ENCODE data around the gene RYR2. TPM values are rescaled to one million over a fixed set of nuclear protein-coding genes. Genes with fewer than 3 reads are reported as not detected.

The RYR2 gene
- total RNA-seq, 4 donors from 2014 or later, result 0.20 to 0.60 (median 0.32) TPM

DNA sequence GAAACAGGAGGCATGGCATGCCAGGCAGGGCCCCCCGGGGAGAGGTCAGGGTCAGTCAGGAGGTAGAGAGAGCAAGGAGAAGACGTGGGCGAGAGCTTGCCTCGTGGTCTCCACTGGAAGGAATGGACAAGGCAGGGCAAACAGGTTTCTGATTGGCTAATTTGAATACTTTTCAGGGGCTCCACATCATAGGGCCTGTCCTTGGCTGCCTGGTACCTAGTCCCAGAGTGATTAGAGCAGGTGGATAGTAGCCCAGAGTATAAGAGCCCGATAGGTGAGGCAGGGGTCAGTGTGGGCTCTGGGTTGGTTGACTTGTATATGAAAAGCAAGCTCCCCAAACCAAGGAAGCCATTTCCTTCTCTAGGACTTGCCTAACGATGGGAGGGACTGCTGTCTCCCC lies 670.1 kb downstream of the RYR2 start:
- H3K4me3 ChIP-seq, result no peak overlapping the region
- H3K27ac ChIP-seq, result no peak overlapping the region
- no peaks in the 10 kb centered on the region for H3K9me3 ChIP-seq
- TF ChIP-seq CTCF (IDR thresholded peaks at IDR 0.05) (no peak), EP300 (IDR thresholded peaks at IDR 0.05) (no peak), POLR2A (IDR thresholded peaks at IDR 0.05) (no peak)
- H3K4me1 ChIP-seq, result no peaks in the 10 kb centered on the region
- WGBS, 2 donors, result 54 to 75% methylated on average over 6 of the region's 6 CpGs
- no peaks in the 10 kb centered on the region for H3K27me3 ChIP-seq
- H3K36me3 ChIP-seq, result no peaks in the 10 kb centered on the region
- DNase-seq (ENCODE audit: low spot score in 2 of 2), result no peak

DNA sequence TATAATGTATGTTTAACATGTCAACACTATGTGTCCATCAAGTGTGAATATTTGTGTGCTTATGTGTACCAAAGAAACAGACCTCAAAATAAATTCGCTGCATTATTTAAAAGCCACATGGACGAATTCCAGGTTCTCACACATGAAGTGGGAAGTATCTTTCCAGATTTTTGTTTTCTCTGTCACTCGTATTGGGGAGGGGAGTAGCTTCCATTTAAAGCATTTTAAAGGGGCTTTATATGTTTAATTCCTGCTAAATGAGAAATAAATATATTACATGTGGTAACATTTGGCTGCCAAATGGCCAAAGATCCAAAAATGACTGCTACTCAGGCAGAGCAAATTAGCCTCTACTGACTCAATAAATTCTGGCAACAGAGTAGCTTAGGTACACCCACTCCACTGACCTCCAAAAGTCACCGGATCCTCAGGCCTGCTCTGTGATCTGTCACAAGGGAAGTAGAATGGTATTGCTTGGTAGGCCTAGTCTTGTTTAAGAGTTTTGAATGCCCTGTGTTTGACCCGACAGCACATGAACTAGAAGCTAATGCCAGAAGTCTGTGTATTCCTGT lies 670.7 kb downstream of the RYR2 start:
- no peak for TF ChIP-seq CTCF (IDR thresholded peaks at IDR 0.05)
- TF ChIP-seq EP300 (IDR thresholded peaks at IDR 0.05), result no peak
- TF ChIP-seq POLR2A (IDR thresholded peaks at IDR 0.05), result no peak
- Histone ChIP-seq H3K9me3 (no peaks in the 10 kb centered on the region), H3K27ac (no peak overlapping the region), H3K27me3 (no peaks in the 10 kb centered on the region), H3K4me3 (no peak overlapping the region), H3K4me1 (no peaks in the 10 kb centered on the region), H3K36me3 (no peaks in the 10 kb centered on the region)
- WGBS, 2 donors, result 63 to 64% methylated on average over 5 of the region's 5 CpGs
- no peak for DNase-seq (ENCODE audit: low spot score in 2 of 2)

- Histone ChIP-seq H3K4me3 (no peak overlapping the region), H3K27ac (no peak overlapping the region), H3K36me3 (no peaks in the 10 kb centered on the region), H3K9me3 (no peaks in the 10 kb centered on the region), H3K27me3 (no peaks in the 10 kb centered on the region), H3K4me1 (no peaks in the 10 kb centered on the region)
- TF ChIP-seq EP300 (IDR thresholded peaks at IDR 0.05) (no peak), CTCF (IDR thresholded peaks at IDR 0.05) (no peak), POLR2A (IDR thresholded peaks at IDR 0.05) (no peak)
- DNase-seq (ENCODE audit: low spot score in 2 of 2), result no peak
- 54 to 55% methylated on average over 1 of the region's 1 CpG for WGBS, 2 donors
Measured at GRCh38 chr1:237713916-237714315, 671.9 kb downstream of the RYR2 start.

DNA sequence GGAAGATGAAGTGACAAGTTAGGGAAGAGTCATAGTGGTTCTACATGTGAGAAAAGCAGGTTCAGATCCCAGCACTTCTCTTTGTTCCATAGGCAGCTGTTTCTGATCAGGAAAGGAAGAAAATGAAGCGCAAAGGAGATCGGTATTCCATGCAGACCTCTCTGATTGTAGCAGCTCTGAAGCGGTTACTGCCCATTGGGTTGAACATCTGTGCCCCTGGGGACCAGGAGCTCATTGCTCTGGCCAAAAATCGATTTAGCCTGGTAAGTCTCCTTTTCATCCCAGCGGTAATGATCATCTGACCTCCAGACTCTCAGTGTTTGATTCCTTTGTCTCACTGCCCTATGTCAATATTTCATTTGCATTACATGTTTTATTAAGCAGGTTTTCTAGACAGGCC lies 675.1 kb downstream of the RYR2 start:
- TF ChIP-seq POLR2A (IDR thresholded peaks at IDR 0.05) (no peak), EP300 (IDR thresholded peaks at IDR 0.05) (no peak), CTCF (IDR thresholded peaks at IDR 0.05) (no peak)
- no peaks in the 10 kb centered on the region for H3K36me3 ChIP-seq
- WGBS, 2 donors, result 42 to 59% methylated on average over 5 of the region's 5 CpGs
- no peak overlapping the region for H3K27ac ChIP-seq
- no peaks in the 10 kb centered on the region for H3K4me1 ChIP-seq
- no peaks in the 10 kb centered on the region for H3K9me3 ChIP-seq
- no peaks in the 10 kb centered on the region for H3K27me3 ChIP-seq
- H3K4me3 ChIP-seq, result no peak overlapping the region
- no peak for DNase-seq (ENCODE audit: low spot score in 2 of 2)

DNA sequence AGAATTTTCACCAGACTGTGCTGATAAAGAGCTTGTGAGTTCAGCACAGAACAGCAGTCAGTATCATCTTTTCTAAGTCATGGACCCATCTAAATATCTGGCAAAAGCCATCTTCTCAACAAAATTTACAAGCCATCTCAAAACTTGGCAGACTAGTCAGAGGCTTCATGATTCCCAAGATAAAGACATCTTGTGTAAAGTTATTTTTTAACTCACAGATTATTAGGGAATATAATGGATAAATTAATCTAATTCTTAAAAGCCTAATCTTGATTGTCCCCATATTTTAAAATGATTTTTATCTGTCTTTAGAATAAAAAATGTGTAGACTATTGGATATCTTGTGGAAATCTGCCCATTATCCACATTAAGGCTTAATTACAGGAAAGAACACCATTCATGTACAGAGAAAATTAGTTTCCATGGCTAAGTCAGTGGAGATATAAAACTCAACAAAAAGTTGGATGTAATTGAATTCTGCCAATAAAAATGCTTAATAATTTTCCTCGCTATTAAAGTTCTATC lies 688.9 kb downstream of the RYR2 start:
- WGBS, 2 donors, result 96 to 99% methylated on average over 1 of the region's 1 CpG

More for the DNA sequence above, 688.9 kb downstream of the RYR2 start:
- no peak for TF ChIP-seq EP300 (IDR thresholded peaks at IDR 0.05)
- TF ChIP-seq CTCF (IDR thresholded peaks at IDR 0.05), result no peak
- TF ChIP-seq POLR2A (IDR thresholded peaks at IDR 0.05), result no peak
- Histone ChIP-seq H3K27me3 (no peaks in the 10 kb centered on the region), H3K9me3 (no peaks in the 10 kb centered on the region), H3K4me3 (no peak overlapping the region), H3K27ac (no peak overlapping the region), H3K36me3 (no peaks in the 10 kb centered on the region), H3K4me1 (no peaks in the 10 kb centered on the region)
- DNase-seq (ENCODE audit: low spot score in 2 of 2), result no peak

All from tibial nerve (tissue), 4 donors.